Renal pelvis (tissue), 12 donors: ENCODE results near the gene KCNV2. TPM values are rescaled to one million over a fixed set of nuclear protein-coding genes. Genes with fewer than 3 reads are reported as not detected.
"Not testable (repeated sequence)": the region's sequence is repeated elsewhere in the genome, so short reads cannot be mapped to it uniquely, and the experiment has no call there.

ENCODE experiments used
- DNase-seq: peaks from one replicate; pipeline ENCODE4 v3.0.0-alpha.2; 2013
- long read RNA-seq, 16 experiments: transcript quantifications; one replicate each; lab custom pipeline, GENCODE V29; 2026
- polyA plus RNA-seq, 3 donors: library from polyadenylated mRNA; unstranded; fragments of 120-200 nt; gene quantifications; one replicate each; pipeline ENCODE4 v1.2.1, GENCODE V29; 2013; ENCODE audit not compliant: insufficient read length in 3 of 3

Gene KCNV2
- polyA plus RNA-seq: under 1 TPM; 0.10 to 0.31 (median 0.26) TPM
- long read RNA-seq, donor 1: 0 reads
- long read RNA-seq, donor 2: 0 reads
- long read RNA-seq, donor 3: 0 reads
- long read RNA-seq, donor 4: 0 reads
- long read RNA-seq, donor 5: 0 reads
- long read RNA-seq, donor 6: 0 reads
- long read RNA-seq, donor 7: 0 reads
- long read RNA-seq, donor 8: 0 reads
- long read RNA-seq, donor 9: 0 reads
- long read RNA-seq, donor 10: 0 reads
- long read RNA-seq, donor 11: 0 reads
- long read RNA-seq, donor 12: 0 reads
- long read RNA-seq, donor 13: 0 reads
- long read RNA-seq, donor 14: 0 reads
- long read RNA-seq, donor 15: 0 reads
- long read RNA-seq, donor 16: 0 reads

- no peak for DNase-seq
These were observed at the start of gene KCNV2 for GRCh38 chr9:2717385-2717784. KCNV2 (plus strand) TSS chr9:2717510; CDS start chr9:2717740, 230 bp downstream.

GRCh38 chr9:2673161-2673560 is 44.1 kb upstream of the KCNV2 start:
- no peak for DNase-seq

GRCh38 chr9:2674141-2674824 is 43.0 kb upstream of the KCNV2 start:
- no peak for DNase-seq

GRCh38 chr9:2675834-2676233 is 41.5 kb upstream of the KCNV2 start:
- no peak for DNase-seq

GRCh38 chr9:2676466-2676865 is 40.8 kb upstream of the KCNV2 start:
- no peak for DNase-seq

GRCh38 chr9:2677915-2678889 is 39.1 kb upstream of the KCNV2 start:
- no peak for DNase-seq

- no peak for DNase-seq
These were observed 38.3 kb upstream of the KCNV2 start for GRCh38 chr9:2679011-2679410.

GRCh38 chr9:2681981-2682380 is 35.3 kb upstream of the KCNV2 start:
- DNase-seq: no peak

GRCh38 chr9:2686911-2687310 is 30.4 kb upstream of the KCNV2 start:
- DNase-seq: no peak

- DNase-seq: no peak
These were observed 28.7 kb upstream of the KCNV2 start for GRCh38 chr9:2688636-2689035.

GRCh38 chr9:2691212-2691611 is 26.1 kb upstream of the KCNV2 start:
- no peak for DNase-seq

- no peak for DNase-seq
These were observed 25.7 kb upstream of the KCNV2 start for GRCh38 chr9:2691626-2692025.

GRCh38 chr9:2693056-2693455 is 24.3 kb upstream of the KCNV2 start:
- DNase-seq: no peak

- no peak for DNase-seq
These were observed 19.8 kb upstream of the KCNV2 start for GRCh38 chr9:2697492-2697891.

GRCh38 chr9:2700398-2700797 is 16.9 kb upstream of the KCNV2 start:
- no peak for DNase-seq

GRCh38 chr9:2700909-2701550 is 16.3 kb upstream of the KCNV2 start:
- no peak for DNase-seq

GRCh38 chr9:2704504-2704903 is 12.8 kb upstream of the KCNV2 start:
- no peak for DNase-seq

- DNase-seq: not testable (repeated sequence)
These were observed 10.1 kb upstream of the KCNV2 start for GRCh38 chr9:2707256-2707655.

- no peak for DNase-seq
These were observed 7.6 kb upstream of the KCNV2 start for GRCh38 chr9:2709645-2710101.

GRCh38 chr9:2711716-2712115 is 5.6 kb upstream of the KCNV2 start:
- DNase-seq: no peak

GRCh38 chr9:2718001-2718697 is 839 bp downstream of the KCNV2 start:
- no peak for DNase-seq
